ENCODE measurements around the gene RPS6KA5.
"Not testable (repeated sequence)": the region's sequence is repeated elsewhere in the genome, so short reads cannot be mapped to it uniquely, and the experiment has no call there.

RPS6KA5 gene

GRCh38 chr14:90965765-90966164 is 94.7 kb downstream of the RPS6KA5 start:
- Histone ChIP-seq H3K27me3 (replicated peaks) (no peaks in the 10 kb centered on the region), H3K27ac (no peak overlapping the region), H3K4me3 (ENCODE audit: low read depth, low read length) (no peak overlapping the region), H3K36me3 (replicated peaks) (no peaks in the 10 kb centered on the region)
- no peak for DNase-seq
- in situ Hi-C loops (cut with HindIII; ENCODE audit: low pct_ligation_motif_present, low sequenced_read_pairs): no loop called here
- TF ChIP-seq CTCF (IDR thresholded peaks at IDR 0.05; ENCODE audit: low read depth, low read length, missing control alignments): no peak

GRCh38 chr14:90963343-90963742 is 97.1 kb downstream of the RPS6KA5 start:
- no peak overlapping the region for H3K4me3 ChIP-seq (ENCODE audit: low read depth, low read length)
- H3K27me3 ChIP-seq (replicated peaks): no peaks in the 10 kb centered on the region
- in situ Hi-C loops (cut with HindIII; ENCODE audit: low pct_ligation_motif_present, low sequenced_read_pairs): no loop called here
- no peak for DNase-seq
- no peak overlapping the region for H3K27ac ChIP-seq
- no peaks in the 10 kb centered on the region for H3K36me3 ChIP-seq (replicated peaks)
- no peak for TF ChIP-seq CTCF (IDR thresholded peaks at IDR 0.05; ENCODE audit: low read depth, low read length, missing control alignments)

- Histone ChIP-seq H3K4me3 (ENCODE audit: low read depth, low read length) (no peak overlapping the region), H3K36me3 (replicated peaks) (no peaks in the 10 kb centered on the region), H3K27ac (no peak overlapping the region), H3K27me3 (replicated peaks) (no peaks in the 10 kb centered on the region)
- no peak for TF ChIP-seq CTCF (IDR thresholded peaks at IDR 0.05; ENCODE audit: low read depth, low read length, missing control alignments)
- in situ Hi-C loops (cut with HindIII; ENCODE audit: low pct_ligation_motif_present, low sequenced_read_pairs): no loop called here
- no peak for DNase-seq
These were observed 97.8 kb downstream of the RPS6KA5 start for GRCh38 chr14:90962505-90963109.

- no peak for TF ChIP-seq CTCF (IDR thresholded peaks at IDR 0.05; ENCODE audit: low read depth, low read length, missing control alignments)
- in situ Hi-C loops (cut with HindIII; ENCODE audit: low pct_ligation_motif_present, low sequenced_read_pairs): no loop called here
- DNase-seq: no peak
- Histone ChIP-seq H3K27me3 (replicated peaks) (no peaks in the 10 kb centered on the region), H3K27ac (no peak overlapping the region), H3K4me3 (ENCODE audit: low read depth, low read length) (no peak overlapping the region), H3K36me3 (replicated peaks) (no peaks in the 10 kb centered on the region)
These were observed 99.6 kb downstream of the RPS6KA5 start for GRCh38 chr14:90960818-90961217.

GRCh38 chr14:90959344-90959743 is 101.1 kb downstream of the RPS6KA5 start:
- H3K4me3 ChIP-seq (ENCODE audit: low read depth, low read length): no peak overlapping the region
- no peak overlapping the region for H3K27ac ChIP-seq
- H3K36me3 ChIP-seq (replicated peaks): no peaks in the 10 kb centered on the region
- no peak for DNase-seq
- H3K27me3 ChIP-seq (replicated peaks): no peaks in the 10 kb centered on the region
- in situ Hi-C loops (cut with HindIII; ENCODE audit: low pct_ligation_motif_present, low sequenced_read_pairs): no loop called here
- TF ChIP-seq CTCF (IDR thresholded peaks at IDR 0.05; ENCODE audit: low read depth, low read length, missing control alignments): no peak

GRCh38 chr14:90956273-90956672 is 104.2 kb downstream of the RPS6KA5 start:
- in situ Hi-C loops (cut with HindIII; ENCODE audit: low pct_ligation_motif_present, low sequenced_read_pairs): no loop called here
- no peak for TF ChIP-seq CTCF (IDR thresholded peaks at IDR 0.05; ENCODE audit: low read depth, low read length, missing control alignments)
- Histone ChIP-seq H3K4me3 (ENCODE audit: low read depth, low read length) (no peak overlapping the region), H3K27me3 (replicated peaks) (no peaks in the 10 kb centered on the region), H3K27ac (no peak overlapping the region), H3K36me3 (replicated peaks) (no peaks in the 10 kb centered on the region)
- no peak for DNase-seq

GRCh38 chr14:90953643-90954042 is 106.8 kb downstream of the RPS6KA5 start:
- H3K36me3 ChIP-seq (replicated peaks); DNase-seq; in situ Hi-C loops (cut with HindIII; ENCODE audit: low pct_ligation_motif_present, low sequenced_read_pairs); H3K27ac ChIP-seq; H3K4me3 ChIP-seq (ENCODE audit: low read depth, low read length); H3K27me3 ChIP-seq (replicated peaks): not testable (repeated sequence)

Data from brain microvascular endothelial cell (primary cell).